H9 (cell line): ENCODE data around the gene COA1. TPM values are rescaled to one million over a fixed set of nuclear protein-coding genes. Genes with fewer than 3 reads are reported as not detected.

Experiments
- DNase-seq: peaks from one replicate; pipeline ENCODE4 v3.0.0-alpha.2; 2017
- H2AFZ ChIP-seq: one replicate; pipeline ENCODE4 v1.6.1; 2013; ENCODE audit warnings: mild to moderate bottlenecking, low read length, control low read depth, moderate library complexity
- H2AK5ac ChIP-seq: 2 replicates; pipeline ENCODE4 v1.6.1; 2013; ENCODE audit warnings: low read length, control low read depth, mixed read lengths; ENCODE audit not compliant: insufficient read length
- H2BK120ac ChIP-seq: one replicate; pipeline ENCODE4 v1.6.1; 2013; ENCODE audit warnings: low read depth, mild to moderate bottlenecking, low read length, control low read depth, inconsistent platforms; ENCODE audit not compliant: poor library complexity, severe bottlenecking
- H2BK12ac ChIP-seq: 2 replicates; pipeline ENCODE4 v1.6.1; 2013; ENCODE audit warnings: low read length, control low read depth, mixed read lengths, low read depth; ENCODE audit not compliant: insufficient read length
- H2BK15ac ChIP-seq: 2 replicates; pipeline ENCODE4 v1.6.1; 2013; ENCODE audit warnings: low read depth, low read length, control low read depth
- H2BK20ac ChIP-seq: one replicate; pipeline ENCODE4 v1.6.1; 2013; ENCODE audit warnings: low read depth, mild to moderate bottlenecking, low read length, control low read depth, inconsistent platforms; ENCODE audit not compliant: poor library complexity, severe bottlenecking
- H2BK5ac ChIP-seq: 2 replicates; pipeline ENCODE4 v1.6.1; 2013; ENCODE audit warnings: low read length, control low read depth, mixed read lengths; ENCODE audit not compliant: insufficient read length
- H3K14ac ChIP-seq: 2 replicates; pipeline ENCODE4 v1.6.1; 2013; ENCODE audit warnings: low read length, control low read depth; ENCODE audit not compliant: insufficient read depth
- H3K18ac ChIP-seq: 2 replicates; pipeline ENCODE4 v1.6.1; 2013; ENCODE audit warnings: low read depth, mild to moderate bottlenecking, mixed read lengths, low read length, control low read depth; ENCODE audit not compliant: insufficient read length
- H3K23ac ChIP-seq: 2 replicates; pipeline ENCODE4 v1.6.1; 2013; ENCODE audit warnings: low read length, control low read depth, mixed read lengths, low read depth; ENCODE audit not compliant: insufficient read length
- H3K23me2 ChIP-seq: 2 replicates; pipeline ENCODE4 v1.6.1; 2013; ENCODE audit warnings: low read depth, mild to moderate bottlenecking, mixed read lengths, low read length, control low read depth; ENCODE audit not compliant: insufficient read length, poor library complexity, severe bottlenecking
- H3K27ac ChIP-seq: 2 replicates; pipeline ENCODE4 v1.5.1; 2013; ENCODE audit warnings: low read length, control low read depth, mixed read lengths, low read depth; ENCODE audit not compliant: insufficient read length
- H3K27me3 ChIP-seq: 2 replicates; pipeline ENCODE4 v1.6.1; 2013; ENCODE audit warnings: low read length, control low read depth, inconsistent platforms; ENCODE audit not compliant: insufficient read depth
- H3K4ac ChIP-seq: 2 replicates; pipeline ENCODE4 v1.6.1; 2013; ENCODE audit warnings: low read depth, mild to moderate bottlenecking, control low read depth, inconsistent platforms, low read length, moderate library complexity
- H3K4me1 ChIP-seq: 2 replicates; pipeline ENCODE4 v1.6.1; 2013; ENCODE audit warnings: low read length, control low read depth, inconsistent platforms; ENCODE audit not compliant: insufficient read depth
- H3K4me2 ChIP-seq: 2 replicates; pipeline ENCODE4 v1.6.1; 2013; ENCODE audit warnings: low read length, control low read depth, mixed read lengths; ENCODE audit not compliant: insufficient read length, insufficient read depth
- H3K56ac ChIP-seq: 2 replicates; pipeline ENCODE4 v1.6.1; 2013; ENCODE audit warnings: low read depth, mild to moderate bottlenecking, mixed read lengths, low read length, control low read depth; ENCODE audit not compliant: insufficient read length
- H3K79me1 ChIP-seq: 2 replicates; pipeline ENCODE4 v1.6.1; 2013; ENCODE audit warnings: low read depth, mild to moderate bottlenecking, moderate library complexity, low read length, control low read depth, inconsistent platforms; ENCODE audit not compliant: insufficient read depth, poor library complexity, severe bottlenecking
- H3K79me2 ChIP-seq: 2 replicates; pipeline ENCODE4 v1.6.1; 2013; ENCODE audit warnings: low read length, control low read depth, inconsistent platforms; ENCODE audit not compliant: insufficient read depth
- H3K9ac ChIP-seq: 2 replicates; pipeline ENCODE4 v1.6.1; 2013; ENCODE audit warnings: low read length, control low read depth, mixed read lengths; ENCODE audit not compliant: insufficient read length; ENCODE audit errors: extremely low read depth
- H3K9me3 ChIP-seq: one replicate; pipeline ENCODE4 v1.6.1; 2013; ENCODE audit warnings: low read depth, low read length, inconsistent platforms; ENCODE audit not compliant: control insufficient read depth
- H3T11ph ChIP-seq: one replicate; pipeline ENCODE4 v1.6.1; 2013; ENCODE audit warnings: mild to moderate bottlenecking, low read length, control low read depth, inconsistent platforms
- H4K20me1 ChIP-seq: one replicate; pipeline ENCODE4 v1.6.1; 2013; ENCODE audit not compliant: control insufficient read depth, insufficient read length, insufficient read depth
- H4K5ac ChIP-seq: 2 replicates; pipeline ENCODE4 v1.6.1; 2013; ENCODE audit warnings: low read depth, mild to moderate bottlenecking, mixed read lengths, low read length, control low read depth; ENCODE audit not compliant: insufficient read length
- H4K8ac ChIP-seq: replicated peaks from 2 replicates; pipeline ENCODE4 v1.6.1; 2013; ENCODE audit warnings: low read length, control low read depth, mixed read lengths, low read depth; ENCODE audit not compliant: insufficient read length
- H4K91ac ChIP-seq: 2 replicates; pipeline ENCODE4 v1.6.1; 2013; ENCODE audit warnings: low read depth, mild to moderate bottlenecking, moderate library complexity, mixed read lengths, low read length, control low read depth; ENCODE audit not compliant: insufficient read length
- H3K27ac Mint-ChIP-seq, 3 experiments: 2 replicates in 2 of 3; 3 replicates in 1 of 3; pipeline ENCODE4 v1.8.0; 2020 to 2021; ENCODE audit warnings: mixed read lengths in 3 of 3, mild to moderate bottlenecking in 1 of 3, moderate library complexity in 1 of 3
- H3K27me3 Mint-ChIP-seq: 2 replicates; pipeline ENCODE4 v1.8.0; 2021; ENCODE audit warnings: low read depth, mild to moderate bottlenecking, moderate library complexity, mixed read lengths
- H3K36me3 Mint-ChIP-seq, 3 experiments: 2 replicates in 2 of 3; 3 replicates in 1 of 3; pipeline ENCODE4 v1.8.0; 2020 to 2021; ENCODE audit warnings: low read depth in 3 of 3, mixed read lengths in 3 of 3; ENCODE audit not compliant: insufficient read depth in 1 of 3
- H3K4me1 Mint-ChIP-seq, 2 experiments: 2 replicates each; pipeline ENCODE4 v1.8.0; 2020; ENCODE audit warnings: mixed read lengths in 2 of 2
- H3K4me3 Mint-ChIP-seq, 2 experiments: 2 replicates in 1 of 2; 3 replicates in 1 of 2; pipeline ENCODE4 v1.8.0; 2020 to 2021; ENCODE audit warnings: mild to moderate bottlenecking in 2 of 2, mixed read lengths in 2 of 2, moderate library complexity in 1 of 2
- H3K9me3 Mint-ChIP-seq, 2 experiments: 2 replicates in 1 of 2; 3 replicates in 1 of 2; pipeline ENCODE4 v1.8.0; 2020; ENCODE audit warnings: mild to moderate bottlenecking in 2 of 2, mixed read lengths in 2 of 2, moderate library complexity in 1 of 2
- CTCF ChIP-seq: fragments of 200-600 bp; sonication (generic); conservative IDR thresholded peaks from 3 replicates; pipeline ENCODE4 v1.8.0; 2021; ENCODE audit warnings: antibody characterized with exemption, mild to moderate bottlenecking
- whole genome bisulfite sequencing: extraction: QIAGEN DNeasy Blood & Tissue Kit; methylation state at CpG from one replicate; pipeline ENCODE4 v1.1.7; 2013; ENCODE audit warnings: missing lambda C conversion rate, low lambda C conversion rate, mixed read lengths; ENCODE audit not compliant: insufficient read length; ENCODE audit errors: extremely low coverage; 5-methylcytosine and 5-hydroxymethylcytosine counted together
- total RNA-seq: library from RNA; stranded (reverse); gene quantifications from 2 replicates; pipeline ENCODE4 v1.2.1, GENCODE V29; 2021

Gene COA1
- total RNA-seq, 1 experiment from 2014 or later = 138 TPM

- Histone ChIP-seq H4K91ac (no peak overlapping the region), H2BK5ac (no peak overlapping the region), H2BK120ac (no peak overlapping the region), H3K23ac (no peak overlapping the region), H4K5ac (no peak overlapping the region), H2BK20ac (no peak overlapping the region), H3T11ph (no peak overlapping the region), H3K9me3 (no peaks in the 10 kb centered on the region), H3K18ac (no peak overlapping the region), H3K4ac (no peak overlapping the region), H2AK5ac (no peak overlapping the region), H3K14ac (no peak overlapping the region), H4K20me1 (no peaks in the 10 kb centered on the region), H3K79me1 (peaks cover 3% of the 10 kb centered on the region), H2BK15ac (no peak overlapping the region), H2BK12ac (no peak overlapping the region), H3K4me2 (no peak overlapping the region), H4K8ac (no peak overlapping the region), H2AFZ (no peak overlapping the region), H3K4me1 (peaks cover 7% of the 10 kb centered on the region; the same call in 1 of the 2 replicates), H3K23me2 (no peaks in the 10 kb centered on the region), H3K27me3 (no peaks in the 10 kb centered on the region), H3K79me2 (peaks cover 42% of the 10 kb centered on the region; the same call in 1 of the 2 replicates), H3K56ac (no peak overlapping the region), H3K9ac (no peak overlapping the region), H3K27ac (no peak overlapping the region)
- Mint-ChIP-seq H3K4me1 (peaks cover 17 to 22% of the 10 kb centered on the region in 2 experiments), H3K36me3 (no peaks in the 10 kb centered on the region; a peak in 1 of 7 replicates), H3K27me3 (no peaks in the 10 kb centered on the region), H3K9me3 (no peaks in the 10 kb centered on the region), H3K27ac (no peak overlapping the region), H3K4me3 (no peak overlapping the region)
- no peak for TF ChIP-seq CTCF
- WGBS = no CpG with 5 or more reads among the region's 1 CpG
- DNase-seq = no peak
These were observed 34.0 kb downstream of the COA1 start for GRCh38 chr7:43695365-43695764.
